ENCODE data around the gene CYP2S1. TPM values are rescaled to one million over a fixed set of nuclear protein-coding genes. Genes with fewer than 3 reads are reported as not detected.

CYP2S1 gene
- total RNA-seq, 4 donors from 2014 or later = 0.31 to 0.64 TPM; not detected in 2

GRCh38 chr19:41214161-41214560 is 21.1 kb downstream of the CYP2S1 start:
- ATAC-seq (no peak), DNase-seq (no peak)
- Histone ChIP-seq H3K4me1 (no peaks in the 10 kb centered on the region), H3K4me3 (no peak overlapping the region), H3K9me3 (no peaks in the 10 kb centered on the region), H3K27me3 (peaks cover 9 to 16% (median 11%) of the 10 kb centered on the region in 3 donors), H3K27ac (peak overlapping the region in 3 of 4 donors; percentile 4 to 22 (median 4)), H3K36me3 (no peaks in the 10 kb centered on the region)
- no peak for TF ChIP-seq POLR2A (IDR thresholded peaks at IDR 0.05)
- TF ChIP-seq, protein P1, sequence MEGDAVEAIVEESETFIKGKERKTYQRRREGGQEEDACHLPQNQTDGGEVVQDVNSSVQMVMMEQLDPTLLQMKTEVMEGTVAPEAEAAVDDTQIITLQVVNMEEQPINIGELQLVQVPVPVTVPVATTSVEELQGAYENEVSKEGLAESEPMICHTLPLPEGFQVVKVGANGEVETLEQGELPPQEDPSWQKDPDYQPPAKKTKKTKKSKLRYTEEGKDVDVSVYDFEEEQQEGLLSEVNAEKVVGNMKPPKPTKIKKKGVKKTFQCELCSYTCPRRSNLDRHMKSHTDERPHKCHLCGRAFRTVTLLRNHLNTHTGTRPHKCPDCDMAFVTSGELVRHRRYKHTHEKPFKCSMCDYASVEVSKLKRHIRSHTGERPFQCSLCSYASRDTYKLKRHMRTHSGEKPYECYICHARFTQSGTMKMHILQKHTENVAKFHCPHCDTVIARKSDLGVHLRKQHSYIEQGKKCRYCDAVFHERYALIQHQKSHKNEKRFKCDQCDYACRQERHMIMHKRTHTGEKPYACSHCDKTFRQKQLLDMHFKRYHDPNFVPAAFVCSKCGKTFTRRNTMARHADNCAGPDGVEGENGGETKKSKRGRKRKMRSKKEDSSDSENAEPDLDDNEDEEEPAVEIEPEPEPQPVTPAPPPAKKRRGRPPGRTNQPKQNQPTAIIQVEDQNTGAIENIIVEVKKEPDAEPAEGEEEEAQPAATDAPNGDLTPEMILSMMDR (IDR thresholded peaks at IDR 0.05 in 4 of 5, conservative IDR thresholded peaks at IDR 0.05 in 1 of 5) = no peak
- intact Hi-C loops (cut with DNase I; ENCODE audit: low total_unique reads) = no loop called here
- in situ Hi-C loops (cut with MboI; ENCODE audit: low sequenced_read_pairs in 4 of 4) = no loop called here

GRCh38 chr19:41217741-41218140 is 24.7 kb downstream of the CYP2S1 start:
- H3K27me3 ChIP-seq = peaks cover 13 to 35% (median 19%) of the 10 kb centered on the region in 3 donors
- TF ChIP-seq, protein P1 (IDR thresholded peaks at IDR 0.05 in 4 of 5, conservative IDR thresholded peaks at IDR 0.05 in 1 of 5) = no peak
- TF ChIP-seq POLR2A (IDR thresholded peaks at IDR 0.05) = no peak
- no peak overlapping the region for H3K4me3 ChIP-seq
- H3K27ac ChIP-seq = peak overlapping the region; percentile 62 to 89 (median 86)
- no peaks in the 10 kb centered on the region for H3K36me3 ChIP-seq
- no peaks in the 10 kb centered on the region for H3K4me1 ChIP-seq
- in situ Hi-C loops (cut with MboI; ENCODE audit: low sequenced_read_pairs in 4 of 4) (no loop called here), intact Hi-C loops (cut with DNase I; ENCODE audit: low total_unique reads) (no loop called here)
- ATAC-seq (no peak), DNase-seq (no peak)
- no peaks in the 10 kb centered on the region for H3K9me3 ChIP-seq

- TF ChIP-seq, protein P1 (IDR thresholded peaks at IDR 0.05 in 4 of 5, conservative IDR thresholded peaks at IDR 0.05 in 1 of 5) = no peak
- TF ChIP-seq POLR2A (IDR thresholded peaks at IDR 0.05) = no peak
- peak overlapping the region; percentile 62 to 89 (median 86) for H3K27ac ChIP-seq
- H3K9me3 ChIP-seq = no peaks in the 10 kb centered on the region
- in situ Hi-C loops (cut with MboI; ENCODE audit: low sequenced_read_pairs in 4 of 4) (no loop called here), intact Hi-C loops (cut with DNase I; ENCODE audit: low total_unique reads) (no loop called here)
- no peaks in the 10 kb centered on the region for H3K4me1 ChIP-seq
- DNase-seq = no peak
- no peaks in the 10 kb centered on the region for H3K36me3 ChIP-seq
- no peak for ATAC-seq
- H3K27me3 ChIP-seq = peaks cover 13 to 35% (median 19%) of the 10 kb centered on the region in 3 donors
- peak overlapping the region in 3 of 4 donors; percentile 52 to 66 (median 57) for H3K4me3 ChIP-seq
Observed at GRCh38 chr19:41218249-41218614, 25.2 kb downstream of the CYP2S1 start.

- H3K36me3 ChIP-seq = no peaks in the 10 kb centered on the region
- intact Hi-C loops (cut with DNase I; ENCODE audit: low total_unique reads) (no loop called here), in situ Hi-C loops (cut with MboI; ENCODE audit: low sequenced_read_pairs in 4 of 4) (no loop called here)
- H3K27ac ChIP-seq = peak within 1 kb of the TSS; percentile 62 to 89 (median 86)
- TF ChIP-seq POLR2A (IDR thresholded peaks at IDR 0.05) = peak; percentile 34 to 70
- TF ChIP-seq, protein P1 (IDR thresholded peaks at IDR 0.05 in 4 of 5, conservative IDR thresholded peaks at IDR 0.05 in 1 of 5) = no peak
- peak; percentile 49 to 76 for DNase-seq
- no peaks in the 10 kb centered on the region for H3K9me3 ChIP-seq
- H3K4me3 ChIP-seq = peak within 1 kb of the TSS; percentile 52 to 66 (median 56)
- no peaks in the 10 kb centered on the region for H3K4me1 ChIP-seq
- peak; percentile 64 to 72 for ATAC-seq
- H3K27me3 ChIP-seq = peaks cover 13 to 35% (median 19%) of the 10 kb centered on the region in 3 donors
Observed at GRCh38 chr19:41218615-41219507, 25.8 kb downstream of the CYP2S1 start, which contains the start of gene AXL. TSS of gene AXL (plus strand) at chr19:41219223. CDS start at chr19:41219393, 170 bp downstream.
